AG04450 (cell line): Measurements from ENCODE around the gene SRRD. TPM values are rescaled to one million over a fixed set of nuclear protein-coding genes. Genes with fewer than 3 reads are reported as not detected.

Experiments used
- CTCF ChIA-PET: fragments of 300-600, 350-600 bp; formaldehyde crosslinking; extraction: SDS; loops from one replicate; lab custom pipeline; 2022; ENCODE audit warnings: antibody characterized with exemption, inconsistent platforms; lab: Charles Lee
- POLR2A ChIA-PET: fragments of 350-600 bp; formaldehyde crosslinking; extraction: SDS; loops from one replicate; lab custom pipeline; 2021; ENCODE audit warnings: antibody characterized with exemption, inconsistent platforms; lab: Yijun Ruan, JAX
- DNase-seq: peaks from one replicate; pipeline ENCODE4 v3.0.0-alpha.2; 2011; ENCODE audit warnings: low read depth, low spot score
- H3K27ac ChIP-seq: one replicate; pipeline ENCODE4 v1.5.1; 2012; ENCODE audit warnings: low read depth, low read length, control low read depth
- H3K27me3 ChIP-seq: one replicate; pipeline ENCODE4 v1.6.0; 2012; ENCODE audit warnings: low read length; ENCODE audit not compliant: control insufficient read depth, insufficient read depth
- H3K4me3 ChIP-seq: 2 replicates; pipeline ENCODE4 v1.5.1; 2011; ENCODE audit warnings: mild to moderate bottlenecking, low read depth, low read length, control low read depth
- H3K9me3 ChIP-seq: 2 replicates; pipeline ENCODE4 v1.5.1; 2012; ENCODE audit warnings: low read length; ENCODE audit not compliant: control insufficient read depth, insufficient read depth
- CTCF ChIP-seq: IDR thresholded peaks from 2 replicates; pipeline ENCODE4 v1.5.1; 2011; ENCODE audit warnings: low read depth, low read length, control low read depth, inconsistent platforms
- polyA minus RNA-seq: library from RNA; depleted of rRNA, polyadenylated mRNA; stranded (reverse); fragments of >200 nt; gene quantifications from 2 replicates; pipeline ENCODE4 v1.2.3, GENCODE V29; 2011; rRNA and poly(A)+ RNA removed
- polyA plus RNA-seq: library from polyadenylated mRNA; depleted of rRNA; stranded (reverse); fragments of >200 nt; gene quantifications from 2 replicates; pipeline ENCODE4 v1.2.3, GENCODE V29; 2011; rRNA removed

Gene SRRD
- 32.1 and 38.5 TPM in 2 replicates for polyA plus RNA-seq
- polyA minus RNA-seq = 15.5 and 24.4 TPM in 2 replicates

DNA sequence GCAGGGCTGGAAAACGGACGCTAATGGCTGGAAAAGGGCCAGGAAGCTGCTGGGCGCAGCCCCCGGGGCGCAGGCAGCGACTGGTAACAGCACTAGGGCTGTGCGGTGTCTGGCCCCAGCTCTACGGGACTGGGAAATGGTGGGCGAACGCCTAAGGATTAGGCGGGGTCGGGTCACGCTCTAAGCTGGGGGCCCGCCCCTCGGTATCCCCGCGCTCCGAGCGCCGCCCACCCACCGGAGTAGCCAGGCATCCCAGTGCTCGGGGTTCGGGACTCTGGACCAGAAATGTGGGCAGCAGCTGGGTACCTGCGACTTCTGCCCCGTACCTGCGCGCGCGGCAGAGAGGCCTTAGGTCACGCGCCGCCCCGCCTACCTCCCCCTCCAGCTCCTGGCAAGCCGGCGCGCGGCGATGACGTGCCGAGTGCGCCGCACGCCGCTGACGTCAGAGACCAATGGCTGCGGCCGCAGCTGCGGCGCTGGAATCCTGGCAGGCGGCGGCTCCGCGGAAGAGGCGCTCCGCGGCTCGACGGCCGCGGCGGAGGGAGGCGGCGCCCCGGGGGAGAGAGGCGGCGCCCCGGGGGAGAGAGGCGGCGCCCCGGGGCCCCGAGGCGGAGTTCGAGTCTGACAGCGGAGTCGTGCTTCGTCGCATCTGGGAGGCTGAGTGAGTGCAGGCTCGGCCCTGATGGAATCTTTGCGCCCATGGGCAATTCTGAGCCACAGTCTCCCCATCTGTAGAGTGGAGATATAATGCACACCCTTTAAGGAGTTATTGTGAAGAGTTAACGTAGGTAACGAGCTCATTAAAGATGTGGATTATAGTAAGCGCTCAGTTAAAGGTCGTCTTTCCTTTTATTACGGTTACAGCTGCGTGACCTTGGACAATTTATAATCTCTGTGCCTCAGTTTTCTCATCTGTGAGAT is at the start of gene SRRD, which contains the start of gene HPS4:
Gene SRRD, plus strand, starts transcription at position 439 of the 921 bp plus-strand sequence. Its CDS starts 14 bp downstream, at position 453.
Gene HPS4, minus strand, starts transcription at position 345 of the 921 bp plus-strand sequence. CDS start 2,021 bp downstream, outside the sequence.
- no peak for TF ChIP-seq CTCF
- Histone ChIP-seq H3K9me3 (no peaks in the 10 kb centered on the region), H3K27ac (peak within 1 kb of the TSS; percentile 85), H3K4me3 (peak within 1 kb of the TSS; percentile 91), H3K27me3 (no peaks in the 10 kb centered on the region)
- DNase-seq = peak; percentile 59
- CTCF ChIA-PET = interaction anchor here (1.1 to 1.7 kb wide), 3 partner anchors 22 to 182 kb away, joined by 3 to 10 read pairs (median 6); no protein-coding TSS in a partner anchor
- POLR2A ChIA-PET = interaction anchor here (1.0 to 1.1 kb wide), 3 partner anchors 12 to 67 kb away, joined by 4 to 8 read pairs (median 4); partner anchors contain the start of gene TFIP11

DNA sequence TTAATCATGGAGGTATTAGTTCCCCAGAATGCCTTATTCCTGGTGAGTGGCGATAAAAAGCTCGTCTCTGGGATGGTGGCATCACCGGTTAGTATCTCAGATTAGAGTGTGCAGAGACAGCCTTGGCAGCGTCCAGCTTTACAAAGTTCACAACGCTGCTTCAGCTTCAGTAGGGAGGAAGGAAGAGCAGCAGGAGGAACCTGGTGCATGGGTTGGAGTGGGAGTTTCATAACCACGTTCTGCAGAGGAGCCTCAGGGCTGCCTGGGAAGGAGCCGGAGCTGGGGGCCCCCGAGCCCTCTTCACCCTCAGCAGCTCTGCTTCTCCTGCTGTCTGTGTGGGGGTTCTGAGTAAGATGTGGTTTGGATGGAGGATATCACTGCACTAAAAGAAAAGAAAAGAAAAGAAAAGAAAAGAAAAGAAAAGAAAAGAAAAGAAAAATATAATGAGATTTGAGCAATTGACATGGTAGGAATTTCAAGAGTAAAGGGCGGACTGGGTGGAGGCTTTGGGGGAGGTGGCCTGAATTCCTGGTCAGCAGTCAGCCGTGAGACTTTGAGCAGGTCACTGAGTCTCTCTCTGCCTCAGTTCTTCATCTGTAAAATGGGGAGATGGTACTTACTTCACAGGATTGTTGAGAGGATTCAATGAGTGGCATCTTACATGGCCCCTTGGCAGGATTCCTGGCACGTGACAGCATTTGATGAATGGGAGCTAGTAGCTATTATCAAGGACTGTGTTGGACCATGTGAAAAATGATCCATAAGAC is 48.2 kb upstream of the SRRD start:
- H3K27me3 ChIP-seq = no peaks in the 10 kb centered on the region
- no peak overlapping the region for H3K27ac ChIP-seq
- no peak overlapping the region for H3K4me3 ChIP-seq
- ChIA-PET CTCF (interaction anchor here (1.8 to 2.0 kb wide), 2 partner anchors 25 to 71 kb away, joined by 4 to 9 read pairs; no protein-coding TSS in a partner anchor), POLR2A (no interaction called here)
- no peak for TF ChIP-seq CTCF
- no peak for DNase-seq
- H3K9me3 ChIP-seq = peaks cover 4% of the 10 kb centered on the region; the same call in 1 of the 2 replicates

DNA sequence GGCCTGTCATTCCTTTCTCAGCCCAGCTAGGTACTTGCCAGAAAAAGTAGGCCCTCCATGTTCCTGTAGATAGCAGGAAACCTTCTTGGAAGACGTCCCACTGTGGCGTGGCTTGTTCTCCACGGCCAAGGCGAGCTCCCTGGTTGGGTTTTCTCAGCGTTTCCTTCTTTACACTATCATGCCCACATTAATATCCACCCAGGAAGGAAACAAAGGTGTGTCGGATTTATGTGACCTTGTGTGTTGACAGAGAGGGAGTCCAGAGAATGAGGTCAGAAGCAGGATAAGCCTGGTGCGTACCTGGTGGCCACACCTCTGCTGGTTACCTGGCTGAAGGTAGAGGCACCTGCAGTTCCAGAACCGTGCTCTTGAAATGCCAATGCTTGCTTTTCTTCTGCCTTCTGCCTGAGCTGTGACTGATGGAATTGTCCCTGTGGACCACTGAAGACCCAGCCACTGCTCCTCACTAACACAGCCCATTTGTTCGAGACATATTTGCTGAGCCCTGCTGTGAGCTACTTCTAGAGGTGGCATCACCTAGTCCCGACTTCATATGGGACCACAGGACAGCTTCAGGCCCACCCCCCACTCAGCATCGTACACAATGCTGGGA is 46.7 kb upstream of the SRRD start:
- POLR2A ChIA-PET = no interaction called here

More for the DNA sequence above, 46.7 kb upstream of the SRRD start:
- Histone ChIP-seq H3K4me3 (no peak overlapping the region), H3K27me3 (no peaks in the 10 kb centered on the region), H3K27ac (no peak overlapping the region), H3K9me3 (peaks cover 4% of the 10 kb centered on the region; the same call in 1 of the 2 replicates)
- CTCF ChIA-PET = no interaction called here
- no peak for DNase-seq
- no peak for TF ChIP-seq CTCF
